HG02970 (cell line): ENCODE measurements around the gene LRATD1.
"Not testable (repeated sequence)": the region's sequence is repeated elsewhere in the genome, so short reads cannot be mapped to it uniquely, and the experiment has no call there.

Experiments used
- ATAC-seq: cut with Tn5 transposase; IDR thresholded peaks from one replicate; pipeline ENCODE4 v1.9.1; 2021; ENCODE audit warnings: mild to moderate bottlenecking, moderate library complexity, moderate number of reproducible peaks; ENCODE audit not compliant: unreplicated experiment, low FRiP score

The LRATD1 gene

GRCh38 chr2:14632133-14632936 is at the start of gene LRATD1:
Gene LRATD1, plus strand, starts transcription at chr2:14632717. Its CDS starts 1,263 bp downstream, at chr2:14633980.
- no peak for ATAC-seq

- no peak for ATAC-seq
Observed at GRCh38 chr2:14583059-14583458, 49.5 kb upstream of the LRATD1 start.

- ATAC-seq: no peak
Observed at GRCh38 chr2:14583802-14584201, 48.7 kb upstream of the LRATD1 start.

- ATAC-seq: no peak
Observed at GRCh38 chr2:14587119-14587518, 45.4 kb upstream of the LRATD1 start.

- no peak for ATAC-seq
Observed at GRCh38 chr2:14601156-14601770, 31.3 kb upstream of the LRATD1 start.

- no peak for ATAC-seq
Observed at GRCh38 chr2:14602309-14602708, 30.2 kb upstream of the LRATD1 start.

GRCh38 chr2:14603676-14604075 is 28.8 kb upstream of the LRATD1 start:
- ATAC-seq: no peak

GRCh38 chr2:14608245-14608644 is 24.3 kb upstream of the LRATD1 start:
- no peak for ATAC-seq

GRCh38 chr2:14614017-14614416 is 18.5 kb upstream of the LRATD1 start:
- no peak for ATAC-seq

GRCh38 chr2:14615121-14615520 is 17.4 kb upstream of the LRATD1 start:
- ATAC-seq: no peak

GRCh38 chr2:14615760-14616159 is 16.8 kb upstream of the LRATD1 start:
- ATAC-seq: no peak

GRCh38 chr2:14616342-14616741 is 16.2 kb upstream of the LRATD1 start:
- ATAC-seq: no peak

- no peak for ATAC-seq
Observed at GRCh38 chr2:14616950-14617349, 15.6 kb upstream of the LRATD1 start.

- ATAC-seq: no peak
Observed at GRCh38 chr2:14619441-14619840, 13.1 kb upstream of the LRATD1 start.

- ATAC-seq: no peak
Observed at GRCh38 chr2:14621114-14621513, 11.4 kb upstream of the LRATD1 start.

- no peak for ATAC-seq
Observed at GRCh38 chr2:14621906-14622549, 10.5 kb upstream of the LRATD1 start.

GRCh38 chr2:14622550-14622939 is 10.0 kb upstream of the LRATD1 start:
- not testable (repeated sequence) for ATAC-seq

GRCh38 chr2:14623237-14623636 is 9.3 kb upstream of the LRATD1 start:
- no peak for ATAC-seq

GRCh38 chr2:14626873-14627272 is 5.6 kb upstream of the LRATD1 start:
- no peak for ATAC-seq

- no peak for ATAC-seq
Observed at GRCh38 chr2:14628901-14629300, 3.6 kb upstream of the LRATD1 start.

GRCh38 chr2:14631406-14632040 is 994 bp upstream of the LRATD1 start:
- ATAC-seq: no peak
